Mammary epithelial cell (primary cell): ENCODE results near the gene SIRPB2.

ENCODE experiments used
- CTCF ChIP-seq, 2 donors: IDR thresholded peaks in 1 of 2; conservative IDR thresholded peaks in 1 of 2; 2 replicates each; pipeline ENCODE4 v1.5.1; 2011 to 2012; ENCODE audit warnings: inconsistent platforms in 2 of 2, low read length in 2 of 2, mild to moderate bottlenecking in 2 of 2, control low read depth in 1 of 2, low read depth in 1 of 2; ENCODE audit not compliant: insufficient read depth in 1 of 2; ENCODE audit errors: extremely low read depth in 1 of 2
- EZH2 ChIP-seq: IDR thresholded peaks from 2 replicates; pipeline ENCODE4 v1.6.1; 2012; ENCODE audit warnings: low read length, inconsistent platforms, borderline replicate concordance

GRCh38 chr20:1489325-1489724 lies 1.9 kb downstream of the SIRPB2 start:
- no peak for TF ChIP-seq CTCF (conservative IDR thresholded peaks at IDR 0.05 in 1 of 2, IDR thresholded peaks at IDR 0.05 in 1 of 2; ENCODE audit: extremely low read depth in 1 of 2, insufficient read depth in 1 of 2, low read depth in 1 of 2, low read length in 2 of 2)
- TF ChIP-seq EZH2: no peak
